RWPE2 (cell line): Measurements from ENCODE around the gene MYPN.
A peak's percentile ranks its signal among the peaks of the same experiment; 100 is the strongest.

Experiments
- ATAC-seq: fragments of 200-7000 bp; cut with Tn5 transposase; 3 replicates; pipeline ENCODE4 v1.9.1; 2021; ENCODE audit warnings: low read depth
- DNase-seq: peaks from one replicate; pipeline ENCODE4 v3.0.0-alpha.2; 2020; ENCODE audit warnings: low spot score
- H3K27ac ChIP-seq: fragments of 450-650 bp; 2 replicates; pipeline ENCODE4 v1.5.1; 2017; ENCODE audit warnings: mild to moderate bottlenecking; ENCODE audit not compliant: poor library complexity, severe bottlenecking
- H3K27me3 ChIP-seq: fragments of 250-450 bp; sonication (Bioruptor Pico); 2 replicates; pipeline ENCODE4 v1.5.1; 2021; ENCODE audit warnings: mild to moderate bottlenecking, moderate library complexity; ENCODE audit not compliant: insufficient read depth, poor library complexity, severe bottlenecking
- H3K36me3 ChIP-seq: fragments of 250-450 bp; sonication (Bioruptor Pico); 2 replicates; pipeline ENCODE4 v1.5.1; 2020; ENCODE audit warnings: low read depth, mild to moderate bottlenecking, moderate library complexity
- H3K4me1 ChIP-seq: fragments of 250-450 bp; sonication (Bioruptor Pico); 2 replicates; pipeline ENCODE4 v1.5.1; 2021; ENCODE audit warnings: mild to moderate bottlenecking, moderate library complexity; ENCODE audit not compliant: insufficient read depth, poor library complexity, severe bottlenecking
- H3K4me3 ChIP-seq: fragments of 250-450 bp; sonication (Bioruptor Pico); 2 replicates; pipeline ENCODE4 v1.5.1; 2021; ENCODE audit warnings: mild to moderate bottlenecking, moderate library complexity; ENCODE audit not compliant: severe bottlenecking
- H3K9me3 ChIP-seq: fragments of 250-450 bp; sonication (Bioruptor Pico); 2 replicates; pipeline ENCODE4 v1.5.1; 2021; ENCODE audit warnings: mild to moderate bottlenecking, moderate library complexity; ENCODE audit not compliant: severe bottlenecking
- TF ChIP-seq, protein P1 (sequence below): fragments of 450-650 bp; IDR thresholded peaks from one replicate; pipeline ENCODE4 v1.5.1; 2017; ENCODE audit warnings: mild to moderate bottlenecking, moderate library complexity; ENCODE audit not compliant: poor library complexity, severe bottlenecking

The MYPN gene

DNA sequence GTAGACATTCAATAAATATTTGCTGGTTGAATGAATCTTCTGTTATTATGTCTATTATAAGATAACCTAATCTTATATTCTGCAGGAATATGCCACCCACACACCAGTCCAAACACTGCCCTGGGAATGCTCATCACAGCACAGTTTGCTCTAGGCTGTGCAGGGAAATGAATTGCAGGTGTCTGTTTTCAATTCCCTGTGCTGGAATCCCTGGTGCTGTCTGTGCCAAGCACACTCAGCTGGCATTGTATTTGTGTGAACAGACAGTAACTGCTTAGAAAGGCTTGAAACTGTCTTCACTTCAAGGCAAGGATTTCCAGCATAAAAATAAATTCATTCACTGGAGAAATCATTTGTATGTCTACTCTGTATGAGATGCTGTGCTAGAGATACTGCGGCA is 102.4 kb downstream of the MYPN start:
- ATAC-seq = no peak
- no peaks in the 10 kb centered on the region for H3K9me3 ChIP-seq

DNA sequence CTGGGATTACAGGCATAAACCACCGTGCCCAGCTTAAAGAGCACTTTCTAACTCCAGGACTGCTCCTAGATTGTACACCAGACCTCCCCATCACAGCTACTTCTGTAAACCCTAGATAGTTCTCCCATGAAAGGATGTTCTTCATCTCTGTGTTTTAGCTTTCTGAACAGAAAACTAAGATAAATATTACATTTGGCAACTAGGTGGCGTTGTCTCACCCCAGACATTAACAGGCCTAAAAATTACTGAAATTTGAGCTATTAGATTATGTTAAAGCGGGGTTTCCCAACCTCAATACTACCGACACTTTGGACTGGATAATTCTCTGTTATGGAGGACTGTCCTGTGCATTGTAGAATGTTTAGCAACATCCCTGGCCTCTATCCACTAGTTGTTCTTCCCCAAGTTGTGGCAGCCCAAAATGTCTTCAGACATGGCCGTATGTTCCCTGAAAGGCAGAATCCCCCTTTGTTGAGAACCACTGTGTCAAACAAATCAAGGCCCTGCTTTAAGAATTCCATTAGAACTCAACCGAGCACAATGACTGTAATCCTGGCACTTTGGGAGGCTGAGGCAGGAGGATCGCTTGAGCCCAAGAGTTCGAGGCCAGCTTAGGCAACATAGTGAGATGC is 103.5 kb downstream of the MYPN start:
- Histone ChIP-seq H3K36me3 (no peaks in the 10 kb centered on the region), H3K27me3 (no peaks in the 10 kb centered on the region), H3K27ac (no peak overlapping the region), H3K9me3 (no peaks in the 10 kb centered on the region), H3K4me1 (no peaks in the 10 kb centered on the region), H3K4me3 (no peak overlapping the region)
- DNase-seq (no peak), ATAC-seq (no peak; the same call in 2 of the 3 replicates)
- TF ChIP-seq, protein P1, sequence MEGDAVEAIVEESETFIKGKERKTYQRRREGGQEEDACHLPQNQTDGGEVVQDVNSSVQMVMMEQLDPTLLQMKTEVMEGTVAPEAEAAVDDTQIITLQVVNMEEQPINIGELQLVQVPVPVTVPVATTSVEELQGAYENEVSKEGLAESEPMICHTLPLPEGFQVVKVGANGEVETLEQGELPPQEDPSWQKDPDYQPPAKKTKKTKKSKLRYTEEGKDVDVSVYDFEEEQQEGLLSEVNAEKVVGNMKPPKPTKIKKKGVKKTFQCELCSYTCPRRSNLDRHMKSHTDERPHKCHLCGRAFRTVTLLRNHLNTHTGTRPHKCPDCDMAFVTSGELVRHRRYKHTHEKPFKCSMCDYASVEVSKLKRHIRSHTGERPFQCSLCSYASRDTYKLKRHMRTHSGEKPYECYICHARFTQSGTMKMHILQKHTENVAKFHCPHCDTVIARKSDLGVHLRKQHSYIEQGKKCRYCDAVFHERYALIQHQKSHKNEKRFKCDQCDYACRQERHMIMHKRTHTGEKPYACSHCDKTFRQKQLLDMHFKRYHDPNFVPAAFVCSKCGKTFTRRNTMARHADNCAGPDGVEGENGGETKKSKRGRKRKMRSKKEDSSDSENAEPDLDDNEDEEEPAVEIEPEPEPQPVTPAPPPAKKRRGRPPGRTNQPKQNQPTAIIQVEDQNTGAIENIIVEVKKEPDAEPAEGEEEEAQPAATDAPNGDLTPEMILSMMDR = peak; percentile 87

More for the DNA sequence above, 102.4 kb downstream of the MYPN start:
- H3K27ac ChIP-seq = no peak overlapping the region
- DNase-seq = no peak
- no peaks in the 10 kb centered on the region for H3K4me1 ChIP-seq
- no peak overlapping the region for H3K4me3 ChIP-seq
- no peaks in the 10 kb centered on the region for H3K36me3 ChIP-seq
- no peaks in the 10 kb centered on the region for H3K27me3 ChIP-seq
- TF ChIP-seq, protein P1 = no peak

DNA sequence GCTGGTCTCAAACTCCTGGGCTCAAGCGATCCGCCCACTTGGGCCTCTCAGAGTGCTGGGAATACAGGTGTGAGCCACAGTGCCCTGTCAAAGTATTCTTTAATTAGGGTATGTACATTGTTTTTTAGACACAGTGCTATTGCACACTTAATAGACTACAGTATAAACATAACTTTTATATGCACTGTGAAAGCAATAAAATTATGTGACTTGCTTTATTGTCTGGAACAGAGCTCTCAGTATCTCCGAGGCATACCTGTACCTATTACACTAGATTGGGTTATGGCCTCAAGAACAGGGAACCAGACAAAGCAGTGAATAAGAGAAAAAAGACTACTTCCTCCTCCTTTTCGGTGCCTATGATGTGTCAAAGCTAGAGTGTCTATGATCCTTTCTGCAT is 109.5 kb downstream of the MYPN start:
- Histone ChIP-seq H3K9me3 (no peaks in the 10 kb centered on the region), H3K4me3 (no peak overlapping the region), H3K27ac (no peak overlapping the region), H3K36me3 (no peaks in the 10 kb centered on the region), H3K4me1 (peaks cover 4% of the 10 kb centered on the region), H3K27me3 (no peaks in the 10 kb centered on the region)
- DNase-seq (no peak), ATAC-seq (no peak)
- TF ChIP-seq, protein P1 = no peak

DNA sequence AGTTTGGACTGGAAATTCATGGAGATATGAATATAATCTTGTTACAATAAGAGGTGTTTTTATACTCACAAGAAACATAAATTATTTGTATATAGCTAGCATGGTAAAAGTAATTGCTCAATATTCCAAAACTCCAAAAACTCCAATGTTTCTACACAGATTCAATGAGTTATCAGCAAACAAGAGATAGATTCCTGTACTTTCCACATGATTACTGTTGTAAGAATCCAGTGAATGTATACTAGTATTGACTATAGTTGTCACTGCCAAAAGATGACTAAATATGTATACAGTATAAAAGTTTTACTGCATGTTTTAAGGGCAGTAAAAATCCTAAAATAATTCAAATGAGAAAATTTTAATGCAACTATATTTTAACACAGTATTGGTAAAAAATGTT is 111.9 kb downstream of the MYPN start:
- TF ChIP-seq, protein P1 = no peak
- Histone ChIP-seq H3K27ac (no peak overlapping the region), H3K4me1 (peaks cover 7% of the 10 kb centered on the region), H3K9me3 (no peaks in the 10 kb centered on the region), H3K4me3 (no peak overlapping the region), H3K36me3 (no peaks in the 10 kb centered on the region), H3K27me3 (no peaks in the 10 kb centered on the region)
- no peak for DNase-seq
- ATAC-seq = 0 out of 3 replicates have a peak, but pooled peaks have one; percentile 46

DNA sequence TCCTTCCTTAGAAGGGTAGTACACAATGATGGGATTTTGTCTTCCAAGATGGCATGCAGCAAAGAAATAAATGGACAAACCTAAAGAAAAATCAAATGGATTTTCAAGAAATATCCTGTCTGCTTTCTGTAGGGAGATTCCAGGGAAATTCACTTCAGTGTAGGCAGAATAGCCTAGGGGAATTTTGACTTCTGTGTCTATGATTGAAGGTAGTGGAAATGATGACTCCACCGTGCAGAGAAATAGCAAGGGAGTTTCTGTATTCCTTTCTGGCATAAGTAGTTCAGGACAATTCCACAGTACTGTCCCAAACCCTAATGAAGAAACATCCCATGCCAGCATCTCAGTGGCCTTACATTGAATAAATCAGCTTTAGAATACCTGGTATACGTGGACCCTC is 113.1 kb downstream of the MYPN start:
- DNase-seq (no peak), ATAC-seq (no peak)
- H3K27ac ChIP-seq = no peak overlapping the region
- no peaks in the 10 kb centered on the region for H3K27me3 ChIP-seq
- no peaks in the 10 kb centered on the region for H3K9me3 ChIP-seq
- H3K4me1 ChIP-seq = peaks cover 7% of the 10 kb centered on the region
- TF ChIP-seq, protein P1 = no peak
- no peaks in the 10 kb centered on the region for H3K36me3 ChIP-seq
- H3K4me3 ChIP-seq = no peak overlapping the region
